HepG2 (cell line): ENCODE results near the gene C1QTNF12. TPM values are rescaled to one million over a fixed set of nuclear protein-coding genes. Genes with fewer than 3 reads are reported as not detected.

Experiments used
- ATM ChIP-seq: fragments of 450-650 bp; IDR thresholded peaks from 2 replicates; pipeline ENCODE4 v1.7.1; 2017; ENCODE audit warnings: mild to moderate bottlenecking, borderline replicate concordance
- JARID2 ChIP-seq: sonication (generic); formaldehyde crosslinking; IDR thresholded peaks from 2 replicates; pipeline ENCODE4 v1.8.1; 2023; ENCODE audit warnings: missing genetic modification reagents, inconsistent platforms; ENCODE audit not compliant: insufficient replicate concordance
- MIXL1 ChIP-seq: IDR thresholded peaks from 2 replicates; pipeline ENCODE4 v1.6.1; 2016
- NRL ChIP-seq: sonication (generic); formaldehyde crosslinking; IDR thresholded peaks from 2 replicates; pipeline ENCODE4 v1.5.0; 2020; ENCODE audit warnings: missing genetic modification reagents, mild to moderate bottlenecking, moderate library complexity, borderline replicate concordance
- RFXANK ChIP-seq: IDR thresholded peaks from 2 replicates; pipeline ENCODE4 v1.6.1; 2016
- ZFP41 ChIP-seq: sonication (generic); formaldehyde crosslinking; IDR thresholded peaks from 2 replicates; pipeline ENCODE4 v1.4.0; 2020; ENCODE audit warnings: mild to moderate bottlenecking, missing genetic modification reagents, borderline replicate concordance
- ZNF501 ChIP-seq: sonication (generic); formaldehyde crosslinking; IDR thresholded peaks from 2 replicates; pipeline ENCODE4 v1.5.1; 2020; ENCODE audit warnings: mild to moderate bottlenecking, moderate library complexity, missing genetic modification reagents
- polyA plus RNA-seq, 8 experiments: library from polyadenylated mRNA; depleted of rRNA in 3 of 8; stranded (reverse) in 7 of 8; unstranded in 1 of 8; fragments of >200 nt; fragmentation: Illumina TruSeq in 4 of 8; extraction: Trizol in 4 of 8; gene quantifications; 2 replicates each; pipeline versions ENCODE4 v1.2.1 to v1.2.3, GENCODE V29; 2011 to 2016; ENCODE audit warnings: low read depth in 4 of 8, missing spikeins in 1 of 8, mixed read lengths in 1 of 8; ENCODE audit not compliant: insufficient read depth in 1 of 8
- total RNA-seq, 5 experiments: library from RNA; depleted of rRNA; stranded (reverse); fragments of >200 nt; fragmentation: Illumina TruSeq; extraction: Trizol; gene quantifications; 2 replicates each; pipeline ENCODE4 v1.2.3, GENCODE V29; 2016; ENCODE audit warnings: low read depth in 1 of 5
- TF ChIP-seq, protein P1 (sequence below): IDR thresholded peaks from 2 replicates; pipeline ENCODE4 v1.6.1; 2016; ENCODE audit warnings: low read depth, borderline replicate concordance
- TF ChIP-seq, protein P2 (sequence below): sonication (generic); formaldehyde crosslinking; IDR thresholded peaks from 2 replicates; pipeline ENCODE4 v1.5.0; 2020; ENCODE audit warnings: mild to moderate bottlenecking, missing genetic modification reagents, borderline replicate concordance
- TF ChIP-seq, protein P3 (sequence below): sonication (generic); formaldehyde crosslinking; IDR thresholded peaks from 2 replicates; pipeline ENCODE4 v1.9.0; 2021; ENCODE audit warnings: mild to moderate bottlenecking, missing genetic modification reagents
- TF ChIP-seq, protein P4 (sequence below): IDR thresholded peaks from 2 replicates; pipeline ENCODE4 v1.6.1; 2012; ENCODE audit warnings: inconsistent platforms
- TF ChIP-seq, protein P5 (sequence below): sonication (generic); formaldehyde crosslinking; IDR thresholded peaks from 2 replicates; pipeline ENCODE4 v1.4.0; 2020; ENCODE audit warnings: missing genetic modification reagents, mild to moderate bottlenecking, borderline replicate concordance
- TF ChIP-seq, protein P6 (sequence below): sonication (generic); formaldehyde crosslinking; IDR thresholded peaks from 2 replicates; pipeline ENCODE4 v1.8.1; 2023; ENCODE audit warnings: mild to moderate bottlenecking, missing genetic modification reagents

Gene C1QTNF12
- total and polyA plus RNA-seq, 2 of the 13 experiments (the other 11 are each of a cell fraction or from before 2014, with no cell fraction given), result 0.18 to 0.64 TPM

DNA sequence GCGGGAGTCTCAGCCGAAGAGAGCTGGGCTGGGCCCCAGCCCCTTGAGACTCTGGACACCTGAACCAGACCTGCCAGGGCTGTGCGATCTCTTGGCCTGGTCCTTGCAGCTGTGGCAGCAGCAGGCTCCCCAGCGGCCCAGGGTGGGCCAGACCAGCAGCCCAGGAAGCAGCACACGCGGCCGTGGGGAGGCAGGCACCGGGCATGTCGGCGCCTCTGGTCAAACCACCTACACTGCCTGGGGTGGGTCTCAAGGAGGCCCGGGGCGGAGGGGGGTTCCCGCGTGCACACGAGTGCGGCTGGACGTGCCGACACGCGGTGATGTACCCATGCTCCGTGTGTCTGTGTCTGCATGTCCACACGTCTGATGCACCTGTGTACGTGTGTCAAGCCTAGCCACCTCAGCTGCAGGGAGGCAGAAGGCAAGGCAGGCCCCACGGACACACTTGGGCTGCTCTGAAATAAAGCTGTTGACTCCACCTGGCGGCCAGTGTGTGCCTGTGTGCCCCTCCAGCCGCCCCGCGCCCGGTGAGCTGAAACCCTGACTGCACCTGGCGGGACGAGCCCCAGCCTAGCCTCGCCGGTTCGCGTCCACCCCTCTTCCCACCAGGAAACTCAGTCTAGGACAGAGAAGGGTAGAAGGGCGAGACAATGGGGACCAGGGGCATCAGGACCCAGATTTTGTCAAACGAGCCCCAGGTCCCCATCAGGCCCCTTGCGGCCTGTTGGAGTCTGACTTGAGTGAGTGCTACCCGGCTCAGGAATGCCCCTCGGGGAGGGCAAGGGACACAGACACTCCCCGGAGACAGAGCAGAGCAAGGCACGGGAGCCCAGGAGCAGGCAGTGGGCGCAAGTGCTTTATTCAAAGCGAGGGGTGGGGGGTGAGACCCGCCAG lies 45.3 kb upstream of the C1QTNF12 start (continued):
- no peak for TF ChIP-seq ATM
- TF ChIP-seq, protein P1, sequence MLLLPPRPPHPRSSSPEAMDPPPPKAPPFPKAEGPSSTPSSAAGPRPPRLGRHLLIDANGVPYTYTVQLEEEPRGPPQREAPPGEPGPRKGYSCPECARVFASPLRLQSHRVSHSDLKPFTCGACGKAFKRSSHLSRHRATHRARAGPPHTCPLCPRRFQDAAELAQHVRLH, result no peak
- TF ChIP-seq ZFP41, result no peak
- TF ChIP-seq JARID2 (CRISPR knock-in tag), result no peak
- TF ChIP-seq, protein P2, sequence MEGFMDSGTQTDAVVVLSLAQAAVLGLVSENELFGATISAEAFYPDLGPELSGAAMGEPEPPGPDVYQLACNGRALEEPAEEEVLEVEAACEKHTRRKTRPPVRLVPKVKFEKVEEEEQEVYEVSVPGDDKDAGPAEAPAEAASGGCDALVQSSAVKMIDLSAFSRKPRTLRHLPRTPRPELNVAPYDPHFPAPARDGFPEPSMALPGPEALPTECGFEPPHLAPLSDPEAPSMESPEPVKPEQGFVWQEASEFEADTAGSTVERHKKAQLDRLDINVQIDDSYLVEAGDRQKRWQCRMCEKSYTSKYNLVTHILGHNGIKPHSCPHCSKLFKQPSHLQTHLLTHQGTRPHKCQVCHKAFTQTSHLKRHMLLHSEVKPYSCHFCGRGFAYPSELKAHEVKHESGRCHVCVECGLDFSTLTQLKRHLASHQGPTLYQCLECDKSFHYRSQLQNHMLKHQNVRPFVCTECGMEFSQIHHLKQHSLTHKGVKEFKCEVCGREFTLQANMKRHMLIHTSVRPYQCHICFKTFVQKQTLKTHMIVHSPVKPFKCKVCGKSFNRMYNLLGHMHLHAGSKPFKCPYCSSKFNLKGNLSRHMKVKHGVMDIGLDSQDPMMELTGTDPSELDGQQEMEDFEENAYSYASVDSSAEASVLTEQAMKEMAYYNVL (CRISPR knock-in tag), result peak; percentile 65; the same call in 1 of the 2 replicates
- TF ChIP-seq, protein P3, sequence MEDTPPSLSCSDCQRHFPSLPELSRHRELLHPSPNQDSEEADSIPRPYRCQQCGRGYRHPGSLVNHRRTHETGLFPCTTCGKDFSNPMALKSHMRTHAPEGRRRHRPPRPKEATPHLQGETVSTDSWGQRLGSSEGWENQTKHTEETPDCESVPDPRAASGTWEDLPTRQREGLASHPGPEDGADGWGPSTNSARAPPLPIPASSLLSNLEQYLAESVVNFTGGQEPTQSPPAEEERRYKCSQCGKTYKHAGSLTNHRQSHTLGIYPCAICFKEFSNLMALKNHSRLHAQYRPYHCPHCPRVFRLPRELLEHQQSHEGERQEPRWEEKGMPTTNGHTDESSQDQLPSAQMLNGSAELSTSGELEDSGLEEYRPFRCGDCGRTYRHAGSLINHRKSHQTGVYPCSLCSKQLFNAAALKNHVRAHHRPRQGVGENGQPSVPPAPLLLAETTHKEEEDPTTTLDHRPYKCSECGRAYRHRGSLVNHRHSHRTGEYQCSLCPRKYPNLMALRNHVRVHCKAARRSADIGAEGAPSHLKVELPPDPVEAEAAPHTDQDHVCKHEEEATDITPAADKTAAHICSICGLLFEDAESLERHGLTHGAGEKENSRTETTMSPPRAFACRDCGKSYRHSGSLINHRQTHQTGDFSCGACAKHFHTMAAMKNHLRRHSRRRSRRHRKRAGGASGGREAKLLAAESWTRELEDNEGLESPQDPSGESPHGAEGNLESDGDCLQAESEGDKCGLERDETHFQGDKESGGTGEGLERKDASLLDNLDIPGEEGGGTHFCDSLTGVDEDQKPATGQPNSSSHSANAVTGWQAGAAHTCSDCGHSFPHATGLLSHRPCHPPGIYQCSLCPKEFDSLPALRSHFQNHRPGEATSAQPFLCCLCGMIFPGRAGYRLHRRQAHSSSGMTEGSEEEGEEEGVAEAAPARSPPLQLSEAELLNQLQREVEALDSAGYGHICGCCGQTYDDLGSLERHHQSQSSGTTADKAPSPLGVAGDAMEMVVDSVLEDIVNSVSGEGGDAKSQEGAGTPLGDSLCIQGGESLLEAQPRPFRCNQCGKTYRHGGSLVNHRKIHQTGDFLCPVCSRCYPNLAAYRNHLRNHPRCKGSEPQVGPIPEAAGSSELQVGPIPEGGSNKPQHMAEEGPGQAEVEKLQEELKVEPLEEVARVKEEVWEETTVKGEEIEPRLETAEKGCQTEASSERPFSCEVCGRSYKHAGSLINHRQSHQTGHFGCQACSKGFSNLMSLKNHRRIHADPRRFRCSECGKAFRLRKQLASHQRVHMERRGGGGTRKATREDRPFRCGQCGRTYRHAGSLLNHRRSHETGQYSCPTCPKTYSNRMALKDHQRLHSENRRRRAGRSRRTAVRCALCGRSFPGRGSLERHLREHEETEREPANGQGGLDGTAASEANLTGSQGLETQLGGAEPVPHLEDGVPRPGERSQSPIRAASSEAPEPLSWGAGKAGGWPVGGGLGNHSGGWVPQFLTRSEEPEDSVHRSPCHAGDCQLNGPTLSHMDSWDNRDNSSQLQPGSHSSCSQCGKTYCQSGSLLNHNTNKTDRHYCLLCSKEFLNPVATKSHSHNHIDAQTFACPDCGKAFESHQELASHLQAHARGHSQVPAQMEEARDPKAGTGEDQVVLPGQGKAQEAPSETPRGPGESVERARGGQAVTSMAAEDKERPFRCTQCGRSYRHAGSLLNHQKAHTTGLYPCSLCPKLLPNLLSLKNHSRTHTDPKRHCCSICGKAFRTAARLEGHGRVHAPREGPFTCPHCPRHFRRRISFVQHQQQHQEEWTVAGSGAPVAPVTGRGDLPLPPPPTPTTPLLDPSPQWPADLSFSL (CRISPR knock-in tag), result no peak
- TF ChIP-seq NRL (CRISPR knock-in tag), result 0 out of 2 replicates have a peak, but pooled peaks have one; percentile 16
- TF ChIP-seq, protein P4, sequence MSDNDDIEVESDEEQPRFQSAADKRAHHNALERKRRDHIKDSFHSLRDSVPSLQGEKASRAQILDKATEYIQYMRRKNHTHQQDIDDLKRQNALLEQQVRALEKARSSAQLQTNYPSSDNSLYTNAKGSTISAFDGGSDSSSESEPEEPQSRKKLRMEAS, result no peak
- TF ChIP-seq MIXL1, result 0 out of 2 replicates have a peak, but pooled peaks have one; percentile 24
- TF ChIP-seq, protein P5, sequence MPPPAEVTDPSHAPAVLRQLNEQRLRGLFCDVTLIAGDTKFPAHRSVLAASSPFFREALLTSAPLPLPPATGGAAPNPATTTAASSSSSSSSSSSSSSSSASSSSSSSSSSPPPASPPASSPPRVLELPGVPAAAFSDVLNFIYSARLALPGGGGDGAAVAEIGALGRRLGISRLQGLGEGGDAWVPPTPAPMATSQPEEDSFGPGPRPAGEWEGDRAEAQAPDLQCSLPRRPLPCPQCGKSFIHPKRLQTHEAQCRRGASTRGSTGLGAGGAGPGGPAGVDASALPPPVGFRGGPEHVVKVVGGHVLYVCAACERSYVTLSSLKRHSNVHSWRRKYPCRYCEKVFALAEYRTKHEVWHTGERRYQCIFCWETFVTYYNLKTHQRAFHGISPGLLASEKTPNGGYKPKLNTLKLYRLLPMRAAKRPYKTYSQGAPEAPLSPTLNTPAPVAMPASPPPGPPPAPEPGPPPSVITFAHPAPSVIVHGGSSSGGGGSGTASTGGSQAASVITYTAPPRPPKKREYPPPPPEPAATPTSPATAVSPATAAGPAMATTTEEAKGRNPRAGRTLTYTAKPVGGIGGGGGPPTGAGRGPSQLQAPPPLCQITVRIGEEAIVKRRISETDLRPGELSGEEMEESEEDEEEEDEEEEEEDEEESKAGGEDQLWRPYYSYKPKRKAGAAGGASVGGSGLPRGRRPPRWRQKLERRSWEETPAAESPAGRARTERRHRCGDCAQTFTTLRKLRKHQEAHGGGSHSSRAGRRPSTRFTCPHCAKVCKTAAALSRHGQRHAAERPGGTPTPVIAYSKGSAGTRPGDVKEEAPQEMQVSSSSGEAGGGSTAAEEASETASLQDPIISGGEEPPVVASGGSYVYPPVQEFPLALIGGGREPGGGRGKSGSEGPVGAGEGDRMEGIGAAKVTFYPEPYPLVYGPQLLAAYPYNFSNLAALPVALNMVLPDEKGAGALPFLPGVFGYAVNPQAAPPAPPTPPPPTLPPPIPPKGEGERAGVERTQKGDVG (CRISPR knock-in tag), result 0 out of 2 replicates have a peak, but pooled peaks have one; percentile 28
- TF ChIP-seq, protein P6, sequence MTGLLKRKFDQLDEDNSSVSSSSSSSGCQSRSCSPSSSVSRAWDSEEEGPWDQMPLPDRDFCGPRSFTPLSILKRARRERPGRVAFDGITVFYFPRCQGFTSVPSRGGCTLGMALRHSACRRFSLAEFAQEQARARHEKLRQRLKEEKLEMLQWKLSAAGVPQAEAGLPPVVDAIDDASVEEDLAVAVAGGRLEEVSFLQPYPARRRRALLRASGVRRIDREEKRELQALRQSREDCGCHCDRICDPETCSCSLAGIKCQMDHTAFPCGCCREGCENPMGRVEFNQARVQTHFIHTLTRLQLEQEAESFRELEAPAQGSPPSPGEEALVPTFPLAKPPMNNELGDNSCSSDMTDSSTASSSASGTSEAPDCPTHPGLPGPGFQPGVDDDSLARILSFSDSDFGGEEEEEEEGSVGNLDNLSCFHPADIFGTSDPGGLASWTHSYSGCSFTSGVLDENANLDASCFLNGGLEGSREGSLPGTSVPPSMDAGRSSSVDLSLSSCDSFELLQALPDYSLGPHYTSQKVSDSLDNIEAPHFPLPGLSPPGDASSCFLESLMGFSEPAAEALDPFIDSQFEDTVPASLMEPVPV (CRISPR knock-in tag), result no peak
- no peak for TF ChIP-seq RFXANK (CRISPR knock-in tag)
- peak; percentile 19; the same call in 1 of the 2 replicates for TF ChIP-seq ZNF501 (CRISPR knock-in tag)
